CD4-positive, alpha-beta T cell (primary cell): ENCODE measurements around the gene TECPR2. TPM values are rescaled to one million over a fixed set of nuclear protein-coding genes. Genes with fewer than 3 reads are reported as not detected.

Source experiments
- ATAC-seq: fragments of 200-7000 bp; cut with Tn5 transposase; one replicate; pipeline ENCODE4 v1.10.0; 2022; ENCODE audit warnings: mild to moderate bottlenecking; ENCODE audit not compliant: poor library complexity
- CTCF ChIA-PET: fragments of 350-600 bp; sonication (Branson Sonifier 250); formaldehyde crosslinking; loops from one replicate; lab custom pipeline; 2021; ENCODE audit warnings: antibody characterized with exemption, inconsistent platforms; lab: Charles Lee
- POLR2A ChIA-PET: fragments of 350-600 bp; sonication (Branson Sonifier 250); formaldehyde crosslinking; loops from one replicate; lab custom pipeline; 2021; ENCODE audit warnings: antibody characterized with exemption, inconsistent platforms; lab: Charles Lee
- DNase-seq, 14 experiments: peaks; one replicate each; pipeline ENCODE4 v3.0.0-alpha.2; 2013 to 2020; ENCODE audit warnings: mixed read lengths in 2 of 14
- H3K27ac ChIP-seq, 2 donors: one replicate each; pipeline versions ENCODE4 v1.5.1 to v1.7.0; 2013; ENCODE audit warnings: low read length in 2 of 2, low read depth in 1 of 2, mild to moderate bottlenecking in 1 of 2
- H3K27me3 ChIP-seq, 2 experiments: 1 replicate in 1 of 2; 2 replicates in 1 of 2; pipeline versions ENCODE4 v1.6.1 to v1.7.0; 2013; ENCODE audit warnings: low read length in 2 of 2, control low read depth in 1 of 2, mild to moderate bottlenecking in 1 of 2, moderate library complexity in 1 of 2; ENCODE audit not compliant: insufficient read depth in 2 of 2, control insufficient read depth in 1 of 2
- H3K36me3 ChIP-seq: one replicate; pipeline ENCODE4 v1.6.1; 2013; ENCODE audit warnings: low read length, control low read depth; ENCODE audit not compliant: insufficient read depth
- H3K4me1 ChIP-seq: one replicate; pipeline ENCODE4 v1.6.1; 2013; ENCODE audit warnings: low read length, control low read depth; ENCODE audit not compliant: insufficient read depth
- H3K4me3 ChIP-seq: one replicate; pipeline ENCODE4 v1.5.1; 2013; ENCODE audit warnings: mild to moderate bottlenecking, low read length, moderate library complexity
- H3K9me3 ChIP-seq, 2 experiments: 1 replicate in 1 of 2; 2 replicates in 1 of 2; pipeline versions ENCODE4 v1.6.1 to v1.7.0; 2013; ENCODE audit warnings: low read length in 2 of 2, mild to moderate bottlenecking in 2 of 2, control low read depth in 1 of 2, moderate library complexity in 1 of 2; ENCODE audit not compliant: control insufficient read depth in 1 of 2, insufficient read depth in 1 of 2
- H3K27ac Mint-ChIP-seq: one replicate; pipeline ENCODE4 v1.8.0; 2020; ENCODE audit warnings: mixed read lengths
- H3K27me3 Mint-ChIP-seq: one replicate; pipeline ENCODE4 v1.8.0; 2021; ENCODE audit warnings: mixed read lengths
- H3K36me3 Mint-ChIP-seq: one replicate; pipeline ENCODE4 v1.8.0; 2021; ENCODE audit warnings: low read depth, mixed read lengths
- H3K4me1 Mint-ChIP-seq: one replicate; pipeline ENCODE4 v1.8.0; 2021; ENCODE audit warnings: low read depth, mixed read lengths
- H3K4me3 Mint-ChIP-seq: one replicate; pipeline ENCODE4 v1.8.0; 2020; ENCODE audit warnings: mild to moderate bottlenecking, mixed read lengths
- H3K9me3 Mint-ChIP-seq: one replicate; pipeline ENCODE4 v1.8.0; 2020; ENCODE audit warnings: mixed read lengths
- intact Hi-C, 2 experiments: fragments of 100-400 bp; cut with DNase I in 1 of 2; cut with micrococcal nuclease in 1 of 2; formaldehyde crosslinking; loops; one replicate each; pipeline versions ENCODE4 v1.15.1 to v1.9.0; 2023 to 2025; cut with DNase I, micrococcal nuclease
- total RNA-seq, 174 experiments: library from RNA in 2 of 174; stranded (reverse) in 2 of 174; gene quantifications; one replicate each; pipeline ENCODE4 v1.2.3 and lab custom pipeline; 2021 to 2026
- TF ChIP-seq, protein P1 (sequence below): fragments of 200-600 bp; IDR thresholded peaks from one replicate; pipeline ENCODE4 v1.8.0; 2022; ENCODE audit warnings: antibody characterized with exemption, mild to moderate bottlenecking

TECPR2 gene
- total RNA-seq, 2 experiments from 2014 or later = 5.0 to 5.4 TPM

DNA sequence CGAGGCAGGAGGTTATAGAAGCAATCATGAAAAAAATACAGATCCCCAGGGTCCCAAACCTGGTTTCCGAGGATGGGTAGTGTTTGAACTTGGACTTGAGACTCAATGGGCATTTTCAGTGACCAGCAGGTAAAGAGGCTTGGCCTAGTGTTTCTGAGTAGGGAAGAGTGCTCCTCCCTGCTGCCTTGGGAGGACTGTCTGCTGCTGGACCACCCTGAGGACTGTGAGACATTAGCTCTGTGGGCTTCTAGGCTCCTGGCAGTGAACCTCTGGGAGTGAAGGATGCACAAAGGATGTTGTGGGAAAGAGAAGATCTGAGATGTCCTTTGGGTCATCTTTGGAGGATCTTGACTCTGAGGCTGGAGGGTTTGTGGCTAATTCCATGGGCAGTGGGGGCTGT, 116.4 kb downstream of the TECPR2 start:
- TF ChIP-seq, protein P1, sequence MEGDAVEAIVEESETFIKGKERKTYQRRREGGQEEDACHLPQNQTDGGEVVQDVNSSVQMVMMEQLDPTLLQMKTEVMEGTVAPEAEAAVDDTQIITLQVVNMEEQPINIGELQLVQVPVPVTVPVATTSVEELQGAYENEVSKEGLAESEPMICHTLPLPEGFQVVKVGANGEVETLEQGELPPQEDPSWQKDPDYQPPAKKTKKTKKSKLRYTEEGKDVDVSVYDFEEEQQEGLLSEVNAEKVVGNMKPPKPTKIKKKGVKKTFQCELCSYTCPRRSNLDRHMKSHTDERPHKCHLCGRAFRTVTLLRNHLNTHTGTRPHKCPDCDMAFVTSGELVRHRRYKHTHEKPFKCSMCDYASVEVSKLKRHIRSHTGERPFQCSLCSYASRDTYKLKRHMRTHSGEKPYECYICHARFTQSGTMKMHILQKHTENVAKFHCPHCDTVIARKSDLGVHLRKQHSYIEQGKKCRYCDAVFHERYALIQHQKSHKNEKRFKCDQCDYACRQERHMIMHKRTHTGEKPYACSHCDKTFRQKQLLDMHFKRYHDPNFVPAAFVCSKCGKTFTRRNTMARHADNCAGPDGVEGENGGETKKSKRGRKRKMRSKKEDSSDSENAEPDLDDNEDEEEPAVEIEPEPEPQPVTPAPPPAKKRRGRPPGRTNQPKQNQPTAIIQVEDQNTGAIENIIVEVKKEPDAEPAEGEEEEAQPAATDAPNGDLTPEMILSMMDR = no peak
- H3K4me1 ChIP-seq = peaks cover 2% of the 10 kb centered on the region
- ATAC-seq (no peak), DNase-seq (no peak)
- no peak overlapping the region for H3K27ac ChIP-seq
- no peaks in the 10 kb centered on the region for H3K36me3 ChIP-seq
- POLR2A ChIA-PET = interaction anchor here (0.7 kb wide), 1 partner anchor 1635 kb away, joined by 3 read pairs; no protein-coding TSS in a partner anchor
- CTCF ChIA-PET = no interaction called here
- H3K27me3 ChIP-seq = no peaks in the 10 kb centered on the region
- Mint-ChIP-seq H3K9me3 (peaks cover 4% of the 10 kb centered on the region), H3K36me3 (peaks cover 17% of the 10 kb centered on the region), H3K27me3 (no peaks in the 10 kb centered on the region), H3K27ac (no peak overlapping the region), H3K4me1 (no peaks in the 10 kb centered on the region), H3K4me3 (no peak overlapping the region)
- no peak overlapping the region for H3K4me3 ChIP-seq
- intact Hi-C loops = no loop called here
- peaks cover 0 to 16% of the 10 kb centered on the region in 2 experiments for H3K9me3 ChIP-seq

DNA sequence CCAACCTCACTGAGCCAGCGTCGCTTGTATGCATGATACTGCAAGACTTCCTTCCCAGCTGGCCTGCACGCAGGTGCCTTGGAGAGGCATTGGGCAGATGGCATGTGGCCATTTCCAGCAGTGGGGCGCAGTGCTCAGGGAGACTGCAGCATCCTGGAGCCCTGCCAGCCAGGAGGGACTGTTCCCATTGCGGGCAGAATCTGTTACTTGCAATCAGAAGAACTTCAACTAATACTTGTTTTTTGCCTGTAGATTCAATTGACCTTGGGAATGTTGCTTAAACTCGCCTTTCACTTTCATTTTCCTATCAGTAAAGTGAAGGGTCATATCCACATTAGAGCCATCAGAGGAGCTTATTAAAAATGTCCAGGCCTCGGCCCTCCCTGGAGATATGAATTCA, 117.0 kb downstream of the TECPR2 start:
- H3K9me3 ChIP-seq = peaks cover 0 to 16% of the 10 kb centered on the region in 2 experiments
- no peaks in the 10 kb centered on the region for H3K27me3 Mint-ChIP-seq
- no peak overlapping the region for H3K4me3 Mint-ChIP-seq
- no peak overlapping the region for H3K27ac ChIP-seq
- no peaks in the 10 kb centered on the region for H3K4me1 Mint-ChIP-seq
- DNase-seq (no peak), ATAC-seq (no peak)
- H3K4me3 ChIP-seq = no peak overlapping the region
- H3K36me3 ChIP-seq = no peaks in the 10 kb centered on the region
- no peaks in the 10 kb centered on the region for H3K27me3 ChIP-seq
- CTCF ChIA-PET = no interaction called here
- peaks cover 17% of the 10 kb centered on the region for H3K36me3 Mint-ChIP-seq
- POLR2A ChIA-PET = interaction anchor here (0.7 kb wide), 1 partner anchor 1635 kb away, joined by 3 read pairs; no protein-coding TSS in a partner anchor
- H3K4me1 ChIP-seq = peaks cover 2% of the 10 kb centered on the region
- H3K9me3 Mint-ChIP-seq = peaks cover 4% of the 10 kb centered on the region
- no peak overlapping the region for H3K27ac Mint-ChIP-seq
- TF ChIP-seq, protein P1 = no peak
- intact Hi-C loops = no loop called here

DNA sequence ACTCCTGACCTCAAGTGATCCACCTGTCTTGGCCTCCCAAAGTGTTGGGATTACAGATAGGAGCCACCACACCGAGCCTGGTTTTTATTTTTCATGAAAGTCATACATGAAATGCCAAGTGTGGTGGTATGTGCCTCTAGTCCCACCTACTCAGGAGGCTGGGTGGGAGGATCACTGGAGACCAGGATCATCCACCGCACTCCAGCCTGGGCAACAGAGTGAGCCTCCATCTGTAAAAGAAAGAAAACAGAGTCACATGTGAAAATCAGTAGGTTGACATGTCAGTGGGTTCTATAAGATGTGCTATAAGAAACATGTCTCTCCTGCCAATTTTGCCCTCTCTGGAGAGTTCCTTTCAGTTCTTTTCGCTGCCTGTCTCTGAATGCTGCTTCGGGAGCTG, 118.6 kb downstream of the TECPR2 start:
- POLR2A ChIA-PET = no interaction called here

More for the DNA sequence above, 118.6 kb downstream of the TECPR2 start:
- Histone ChIP-seq H3K9me3 (peaks cover 0 to 16% of the 10 kb centered on the region in 2 experiments), H3K4me1 (peaks cover 2% of the 10 kb centered on the region), H3K36me3 (no peaks in the 10 kb centered on the region), H3K27me3 (no peaks in the 10 kb centered on the region), H3K27ac (no peak overlapping the region), H3K4me3 (no peak overlapping the region)
- Mint-ChIP-seq H3K9me3 (peaks cover 4% of the 10 kb centered on the region), H3K36me3 (peaks cover 17% of the 10 kb centered on the region), H3K27ac (no peak overlapping the region), H3K4me3 (no peak overlapping the region), H3K4me1 (no peaks in the 10 kb centered on the region), H3K27me3 (no peaks in the 10 kb centered on the region)
- intact Hi-C loops = no loop called here
- CTCF ChIA-PET = no interaction called here
- TF ChIP-seq, protein P1 = no peak
- ATAC-seq (no peak), DNase-seq (no peak)
